OCI-M2 (cell line): Measurements from ENCODE around the gene KAZALD1.

ENCODE experiments used
- DNase-seq: peaks from one replicate; lab custom pipeline; 2025; ENCODE audit not compliant: unreplicated experiment; lab: John Stamatoyannopoulos, UW

Gene KAZALD1

GRCh38 chr10:101046332-101047238 is 15.2 kb upstream of the KAZALD1 start:
- DNase-seq, result no peak

GRCh38 chr10:101047268-101047667 is 14.5 kb upstream of the KAZALD1 start:
- no peak for DNase-seq

GRCh38 chr10:101047961-101048892 is 13.6 kb upstream of the KAZALD1 start:
- DNase-seq, result no peak

- no peak for DNase-seq
These were observed 11.3 kb upstream of the KAZALD1 start for GRCh38 chr10:101050208-101051069.

GRCh38 chr10:101052285-101052684 is 9.5 kb upstream of the KAZALD1 start:
- no peak for DNase-seq

- no peak for DNase-seq
These were observed 8.3 kb upstream of the KAZALD1 start for GRCh38 chr10:101053516-101053915.

GRCh38 chr10:101054351-101054750 is 7.4 kb upstream of the KAZALD1 start:
- DNase-seq, result no peak

GRCh38 chr10:101054876-101055275 is 6.9 kb upstream of the KAZALD1 start:
- no peak for DNase-seq

GRCh38 chr10:101055411-101055810 is 6.4 kb upstream of the KAZALD1 start:
- DNase-seq, result no peak

- no peak for DNase-seq
These were observed 5.2 kb upstream of the KAZALD1 start for GRCh38 chr10:101056365-101057151.

GRCh38 chr10:101060036-101060950 is 1.5 kb upstream of the KAZALD1 start:
- peak; percentile 88 for DNase-seq

GRCh38 chr10:101060951-101061623 is 702 bp upstream of the KAZALD1 start:
- peak; percentile 88 for DNase-seq

- peak; percentile 62 for DNase-seq
These were observed 652 bp downstream of the KAZALD1 start for GRCh38 chr10:101062232-101063049.

GRCh38 chr10:101063050-101063525 is 1.3 kb downstream of the KAZALD1 start:
- DNase-seq, result no peak

- DNase-seq, result no peak
These were observed 2.0 kb downstream of the KAZALD1 start for GRCh38 chr10:101063548-101064414.

- DNase-seq, result no peak
These were observed 2.7 kb downstream of the KAZALD1 start for GRCh38 chr10:101064415-101065030.
